HG02938 (cell line): ENCODE results near the gene MEIOB.
"Not testable (repeated sequence)": the region's sequence is repeated elsewhere in the genome, so short reads cannot be mapped to it uniquely, and the experiment has no call there.

ENCODE experiments used
- ATAC-seq: cut with Tn5 transposase; IDR thresholded peaks from one replicate; pipeline ENCODE4 v1.9.1; 2021; ENCODE audit warnings: mild to moderate bottlenecking, moderate library complexity; ENCODE audit not compliant: unreplicated experiment

MEIOB gene, protein sequence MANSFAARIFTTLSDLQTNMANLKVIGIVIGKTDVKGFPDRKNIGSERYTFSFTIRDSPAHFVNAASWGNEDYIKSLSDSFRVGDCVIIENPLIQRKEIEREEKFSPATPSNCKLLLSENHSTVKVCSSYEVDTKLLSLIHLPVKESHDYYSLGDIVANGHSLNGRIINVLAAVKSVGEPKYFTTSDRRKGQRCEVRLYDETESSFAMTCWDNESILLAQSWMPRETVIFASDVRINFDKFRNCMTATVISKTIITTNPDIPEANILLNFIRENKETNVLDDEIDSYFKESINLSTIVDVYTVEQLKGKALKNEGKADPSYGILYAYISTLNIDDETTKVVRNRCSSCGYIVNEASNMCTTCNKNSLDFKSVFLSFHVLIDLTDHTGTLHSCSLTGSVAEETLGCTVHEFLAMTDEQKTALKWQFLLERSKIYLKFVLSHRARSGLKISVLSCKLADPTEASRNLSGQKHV

DNA sequence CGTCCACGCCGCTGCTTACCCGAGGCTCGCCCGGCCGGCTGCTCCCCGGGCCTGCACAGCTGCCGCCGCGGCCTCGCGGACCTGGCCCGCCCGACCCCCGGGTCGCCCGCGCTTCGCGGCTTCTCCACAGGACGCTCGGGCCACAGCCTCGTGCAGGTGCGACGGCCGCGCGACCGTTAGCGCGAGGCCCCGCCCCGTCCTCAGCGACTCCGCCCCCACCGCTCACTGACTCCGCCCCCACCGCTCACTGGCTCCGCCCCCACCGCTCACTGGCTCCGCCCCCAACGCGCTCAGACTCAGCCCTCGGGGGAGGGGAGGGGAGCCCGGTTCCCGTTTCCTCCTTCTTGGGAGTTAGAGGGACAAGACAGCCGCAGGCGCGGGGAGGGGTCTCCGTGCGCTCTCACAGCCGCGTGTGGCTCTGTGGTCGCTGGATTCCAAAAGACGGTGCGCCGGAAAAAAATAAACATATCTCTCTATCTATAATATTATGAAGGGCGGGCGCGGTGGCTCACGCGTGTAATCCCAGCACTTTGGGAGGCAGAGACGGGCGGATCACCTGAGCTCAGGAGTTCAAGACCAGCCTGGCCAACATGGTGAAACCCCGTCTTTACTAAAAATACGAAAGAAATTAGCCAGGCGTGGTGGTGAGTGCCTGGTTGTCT lies at the start of gene MEIOB:
MEIOB (minus strand) TSS at position 191 of the 662 bp plus-strand sequence. CDS start 3,989 bp downstream, outside the sequence.
- no peak for ATAC-seq

DNA sequence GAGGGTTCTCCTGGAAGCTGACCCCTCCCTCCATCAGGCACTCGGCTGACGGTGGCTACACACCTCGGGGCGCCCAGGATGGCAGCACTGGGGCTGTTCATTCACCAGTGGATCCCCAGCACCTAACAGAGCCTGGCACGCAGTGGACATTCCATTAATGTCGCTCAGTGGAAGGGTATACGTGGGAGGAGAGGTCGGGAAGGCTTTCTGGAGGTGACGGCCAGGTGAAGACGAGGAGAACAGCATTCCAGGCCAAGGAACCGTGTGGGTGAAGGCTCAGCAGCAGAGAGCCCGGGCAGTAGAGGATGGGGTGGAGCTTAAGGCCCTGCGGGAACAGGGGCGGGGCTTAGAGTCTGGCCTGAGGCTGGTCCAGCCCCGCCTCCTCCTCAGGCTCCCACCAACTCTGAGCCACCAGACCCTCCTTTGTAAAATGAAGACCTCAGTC lies 48.8 kb upstream of the MEIOB start:
- ATAC-seq = no peak

DNA sequence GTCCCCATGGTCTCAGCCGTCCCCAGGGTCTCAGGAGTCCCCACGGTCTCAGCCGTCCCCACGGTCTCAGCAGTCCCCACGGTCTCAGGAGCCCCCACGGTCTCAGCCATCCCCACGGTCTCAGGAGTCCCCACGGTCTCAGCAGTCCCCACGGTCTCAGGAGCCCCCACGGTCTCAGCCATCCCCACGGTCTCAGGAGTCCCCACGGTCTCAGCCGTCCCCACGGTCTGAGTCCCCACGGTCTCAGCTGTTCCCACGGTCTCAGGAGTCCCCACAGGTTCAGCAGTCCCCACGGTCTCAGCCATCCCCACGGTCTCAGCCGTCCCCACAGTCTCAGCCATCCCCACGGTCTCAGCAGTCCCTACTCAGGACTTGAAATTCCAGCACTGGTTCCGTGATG lies 48.2 kb upstream of the MEIOB start:
- ATAC-seq = not testable (repeated sequence)

DNA sequence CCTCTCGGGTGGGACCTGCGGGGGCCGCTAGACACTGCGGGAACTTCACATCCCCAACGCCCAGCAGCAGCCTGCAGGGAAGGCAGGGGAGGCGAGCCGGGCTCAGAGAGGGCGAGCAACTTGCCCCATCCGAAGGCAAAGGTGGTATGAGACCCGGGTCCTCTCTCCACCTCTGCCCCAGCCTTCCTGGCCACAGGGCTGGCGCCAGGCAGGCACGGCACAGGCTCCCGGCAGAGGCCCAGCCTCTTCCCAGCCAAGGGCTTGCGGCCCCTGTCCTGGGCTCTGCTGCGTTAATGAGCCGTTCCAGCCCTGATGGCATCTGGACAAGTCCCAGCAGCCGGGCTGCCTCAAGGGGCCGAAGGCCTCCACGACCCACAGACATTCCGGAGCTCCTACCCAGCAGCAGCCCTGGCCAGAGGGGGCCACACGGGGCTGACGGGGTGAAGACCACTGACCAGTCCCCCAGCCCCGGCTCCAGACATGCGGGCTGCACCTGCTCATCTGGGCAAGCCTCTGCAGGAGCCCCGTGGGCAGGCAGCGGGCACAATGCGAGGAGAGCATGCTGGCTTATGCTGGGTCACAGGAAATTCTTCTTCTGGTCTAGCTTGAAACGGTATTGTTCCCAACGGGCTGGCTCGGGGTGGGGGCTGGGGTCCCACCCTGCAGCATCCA lies 47.5 kb upstream of the MEIOB start:
- ATAC-seq = no peak

DNA sequence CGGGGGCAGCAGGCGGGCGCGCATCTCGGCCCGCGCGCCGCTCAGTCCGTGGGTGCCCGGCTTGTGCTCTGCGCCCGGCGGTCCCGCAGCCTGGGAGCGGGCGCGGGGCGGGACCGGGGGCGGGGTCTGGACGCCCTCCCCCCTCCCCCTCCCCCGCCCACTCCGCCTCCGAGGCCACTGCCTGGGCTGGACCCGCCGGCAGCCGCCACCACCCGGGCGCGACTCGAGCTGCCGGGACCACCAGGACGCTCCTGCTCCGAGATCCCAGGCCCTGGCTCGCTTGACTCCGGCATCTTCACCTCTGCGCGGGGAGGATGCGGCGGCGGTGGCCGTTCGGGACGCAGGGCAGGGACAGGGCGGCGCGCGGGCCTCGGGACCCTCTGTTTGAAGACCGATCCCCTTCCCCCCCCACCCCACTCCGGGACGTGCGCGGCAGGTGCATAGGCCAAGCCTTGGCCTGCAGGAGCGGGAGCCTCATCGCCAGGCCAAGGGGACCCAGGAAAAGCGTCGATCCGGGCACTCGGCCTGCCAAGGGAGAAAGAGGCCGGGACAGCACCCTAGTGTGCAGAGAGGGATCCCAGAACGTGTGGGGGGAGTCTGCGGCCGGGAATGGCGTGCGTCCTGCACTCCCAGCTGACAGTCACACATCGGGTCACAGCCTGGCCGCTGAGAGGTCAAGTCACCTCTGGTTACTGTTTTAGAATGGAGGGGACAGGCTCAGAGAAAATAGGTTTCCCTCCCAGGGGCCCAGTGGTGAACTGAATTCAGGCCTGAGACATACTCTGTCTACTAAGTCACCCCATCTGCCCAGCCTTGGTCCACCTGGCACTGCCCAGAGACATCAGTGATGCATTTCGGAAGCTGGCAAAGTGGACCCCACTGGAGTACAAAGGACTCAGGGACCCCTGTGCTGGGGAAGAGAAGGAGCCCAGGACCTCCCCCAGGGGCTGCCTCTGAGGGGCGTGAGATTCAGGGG lies 46.7 kb upstream of the MEIOB start, which contains the start of gene HS3ST6:
HS3ST6 (minus strand) TSS at position 65 of the 976 bp plus-strand sequence. CDS start 92 bp downstream, outside the sequence.
- no peak for ATAC-seq

DNA sequence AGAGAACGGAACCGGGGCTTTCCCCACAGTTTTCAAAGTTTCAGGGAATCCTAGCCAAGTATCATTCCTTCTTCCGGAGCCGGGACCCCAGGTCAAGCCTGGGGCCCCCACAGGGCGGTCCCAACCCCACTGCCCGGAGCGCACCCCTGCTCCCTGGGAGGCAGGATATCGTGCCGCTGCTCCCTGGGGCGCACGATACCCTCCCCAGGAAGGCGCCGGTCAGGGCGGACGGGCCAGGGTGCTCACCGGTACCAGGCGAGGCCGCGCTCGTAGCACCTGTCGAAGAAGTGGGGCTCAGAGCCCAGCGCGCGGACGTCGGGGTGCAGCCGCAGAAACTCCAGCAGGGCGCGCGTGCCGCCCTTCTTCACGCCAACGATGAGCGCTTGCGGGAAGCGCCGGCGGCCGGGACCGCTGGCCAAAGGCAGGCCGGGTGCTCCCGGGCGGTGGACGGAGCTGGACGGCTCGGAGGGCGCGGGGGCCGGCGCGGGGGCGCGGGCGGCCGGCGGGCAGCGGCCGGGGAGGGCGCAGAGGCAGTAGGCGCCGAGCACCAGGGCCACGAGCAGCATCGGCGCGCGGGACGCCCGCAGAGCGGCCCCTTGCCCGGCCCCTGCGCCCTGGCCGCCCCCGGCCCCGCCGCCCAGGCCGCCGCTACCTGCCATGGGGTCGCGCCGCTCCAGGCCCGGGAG lies 45.8 kb upstream of the MEIOB start:
- no peak for ATAC-seq

DNA sequence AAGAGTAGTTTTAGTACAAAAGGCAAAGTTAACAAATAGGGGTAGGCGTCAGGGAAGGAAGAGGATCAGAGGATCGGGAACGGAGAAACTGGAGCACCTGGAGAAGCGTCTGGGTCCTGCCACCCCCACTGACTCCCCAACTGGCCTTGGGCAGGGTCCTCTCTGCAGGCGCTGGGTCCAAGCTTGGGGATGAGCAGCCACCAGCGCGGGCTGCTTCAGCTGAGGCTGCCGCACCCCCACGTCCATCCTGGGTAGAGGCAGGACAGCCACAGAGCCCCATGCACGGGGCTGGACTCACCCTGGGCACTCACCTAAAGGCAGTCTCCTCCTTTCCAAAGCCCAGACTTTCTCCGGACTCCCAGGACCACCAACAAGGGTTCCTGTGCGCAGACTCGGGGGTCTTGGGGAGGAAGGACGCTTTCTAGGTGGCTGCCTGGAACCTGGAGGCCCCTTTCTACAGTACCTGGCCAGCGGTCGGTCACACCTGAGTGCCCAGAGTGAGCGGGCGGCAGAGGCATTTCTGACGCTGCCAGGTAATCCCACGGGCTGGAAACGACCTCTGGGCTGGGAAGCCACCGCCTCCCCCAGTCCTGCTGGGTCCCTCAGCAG lies 45.2 kb upstream of the MEIOB start:
- no peak for ATAC-seq

DNA sequence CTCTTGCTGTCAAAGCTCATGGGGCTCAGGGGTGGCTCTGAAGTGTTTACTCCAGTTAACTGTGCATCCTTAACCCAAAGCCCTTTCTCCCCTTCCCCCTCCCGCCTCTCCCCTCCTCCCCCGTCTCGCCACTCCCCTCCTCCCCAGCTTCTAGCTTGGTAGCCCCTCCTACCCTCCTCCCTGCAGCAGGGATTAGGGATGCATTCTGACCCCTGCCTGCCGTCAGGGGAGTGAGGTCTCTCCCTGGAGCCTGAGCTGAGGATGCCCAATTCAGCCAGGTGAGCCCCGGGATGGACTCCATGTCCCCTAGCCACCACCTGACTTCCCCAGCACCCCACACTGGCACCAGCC lies 44.7 kb upstream of the MEIOB start:
- no peak for ATAC-seq

DNA sequence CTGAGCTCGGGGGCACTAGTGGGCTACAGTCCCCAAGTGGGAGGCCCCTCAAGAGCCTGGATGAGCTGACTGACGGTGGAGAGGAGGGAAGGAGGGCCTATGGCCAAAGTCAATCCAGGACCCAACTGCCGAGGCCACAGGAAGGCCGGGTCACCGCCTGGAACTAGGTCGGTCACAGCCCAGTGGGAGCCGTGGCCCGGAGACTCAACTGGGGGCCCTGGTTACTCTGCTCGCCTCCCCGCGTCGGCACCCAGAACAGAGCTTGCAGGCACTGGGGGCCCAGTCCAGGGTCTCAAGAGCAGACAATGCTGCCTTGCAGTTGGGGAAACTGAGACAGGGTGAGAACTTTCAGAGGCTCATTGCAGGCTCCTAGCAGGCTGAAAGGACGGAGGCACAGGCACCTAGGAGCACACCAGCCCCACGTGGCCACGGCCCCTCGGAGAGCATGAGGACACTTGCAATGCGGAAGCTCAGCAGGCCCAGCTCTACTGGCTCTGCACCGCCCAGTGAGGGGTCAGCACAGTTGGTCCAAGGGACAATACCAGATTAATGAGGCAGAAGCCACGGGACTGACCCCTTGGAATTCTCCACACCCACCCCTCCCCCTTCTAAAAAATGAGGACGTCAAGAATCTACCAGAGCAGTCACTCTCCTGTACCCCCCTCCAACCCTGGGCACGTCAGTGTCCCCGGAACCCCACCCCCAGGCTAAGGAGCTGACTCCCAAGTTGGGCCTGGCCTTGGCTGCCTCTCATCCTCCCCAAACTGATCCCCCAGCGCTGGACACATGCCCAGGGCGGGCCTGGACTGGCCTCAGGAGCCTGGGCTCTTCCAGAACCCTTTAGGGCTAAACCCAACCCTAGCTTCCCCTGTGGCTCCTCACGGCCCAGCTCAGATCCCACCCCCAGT lies 44.0 kb upstream of the MEIOB start:
- ATAC-seq = no peak

DNA sequence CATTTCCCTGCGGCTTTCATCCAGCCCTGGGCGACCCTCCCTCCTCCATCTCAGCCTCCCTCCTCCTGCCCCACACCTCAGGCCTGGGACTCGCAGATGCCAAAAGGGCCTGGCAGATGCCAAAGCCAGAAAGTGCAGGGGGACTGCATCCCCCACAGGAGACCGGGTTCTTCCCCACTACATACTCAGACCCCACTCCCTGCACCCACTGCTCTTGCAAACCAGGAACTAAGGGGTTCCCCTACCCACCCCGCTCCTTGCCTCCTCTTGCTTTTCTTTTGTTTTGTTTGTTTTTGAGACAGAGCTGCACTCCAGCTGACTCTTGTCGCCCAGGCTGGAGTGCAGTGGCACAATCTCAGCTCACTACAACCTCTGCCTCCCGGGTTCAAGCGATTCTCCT lies 43.0 kb upstream of the MEIOB start:
- no peak for ATAC-seq

DNA sequence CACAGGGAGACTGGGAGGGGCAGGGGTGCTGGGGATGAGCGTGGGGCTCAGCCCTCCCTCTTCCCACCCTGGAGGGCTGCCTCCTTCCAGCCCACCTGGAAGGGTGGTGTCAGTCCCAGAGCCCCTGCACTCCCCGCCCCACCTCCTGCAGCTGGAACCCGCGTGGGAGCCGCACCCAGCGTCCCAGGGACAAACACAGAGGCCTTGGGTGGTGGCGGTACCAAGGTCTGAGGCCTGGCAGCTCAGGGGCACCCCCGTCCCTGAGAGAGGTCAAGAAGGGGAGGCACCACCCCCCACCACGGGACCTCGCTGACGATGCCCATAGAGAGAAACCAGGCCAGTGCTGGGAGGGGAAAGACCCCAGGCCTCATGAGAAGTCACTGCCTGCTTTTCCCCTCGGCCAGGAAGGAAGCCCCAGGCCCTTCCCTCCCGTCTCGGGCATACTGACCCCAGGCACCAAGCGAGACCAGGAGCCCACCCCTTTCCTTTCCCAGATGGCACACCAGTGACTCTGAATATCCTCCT lies 42.2 kb upstream of the MEIOB start:
- no peak for ATAC-seq

DNA sequence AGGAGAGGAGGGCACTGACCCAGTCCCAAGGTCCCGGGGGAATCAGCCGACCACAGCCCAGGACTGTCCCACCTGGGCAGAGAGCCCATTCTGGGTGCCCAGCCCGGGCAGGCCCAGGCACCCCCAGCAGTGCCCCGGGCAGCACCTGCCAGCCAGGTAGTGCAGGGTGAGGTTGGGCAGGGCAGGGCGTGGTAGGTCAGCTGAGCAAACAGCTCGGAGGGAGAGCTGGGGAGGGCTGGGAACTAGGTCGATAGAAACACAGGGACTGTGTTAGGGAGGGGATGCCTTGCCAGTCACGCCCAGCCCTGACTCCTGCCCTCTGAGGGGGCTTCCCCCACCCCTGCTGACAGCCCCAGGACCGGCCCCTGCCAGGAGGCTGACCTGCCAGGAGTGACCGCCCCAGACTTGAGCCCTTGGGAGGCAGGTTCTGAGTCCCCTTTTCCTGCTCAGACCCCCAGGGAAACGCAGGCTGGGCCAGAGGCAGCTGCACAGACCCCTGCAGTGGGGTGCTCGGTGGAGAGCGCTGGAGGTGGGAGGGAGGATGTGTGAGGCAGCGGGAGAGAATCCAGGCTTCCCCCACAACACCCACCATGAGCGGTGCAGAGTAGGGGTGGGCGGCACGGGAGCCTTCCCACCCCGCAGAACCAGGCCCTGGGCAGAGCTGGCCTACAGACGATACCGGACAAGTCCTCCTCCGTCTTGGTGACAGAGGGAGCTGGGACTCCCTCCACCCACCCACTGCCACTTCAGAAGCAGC lies 41.5 kb upstream of the MEIOB start:
- no peak for ATAC-seq

DNA sequence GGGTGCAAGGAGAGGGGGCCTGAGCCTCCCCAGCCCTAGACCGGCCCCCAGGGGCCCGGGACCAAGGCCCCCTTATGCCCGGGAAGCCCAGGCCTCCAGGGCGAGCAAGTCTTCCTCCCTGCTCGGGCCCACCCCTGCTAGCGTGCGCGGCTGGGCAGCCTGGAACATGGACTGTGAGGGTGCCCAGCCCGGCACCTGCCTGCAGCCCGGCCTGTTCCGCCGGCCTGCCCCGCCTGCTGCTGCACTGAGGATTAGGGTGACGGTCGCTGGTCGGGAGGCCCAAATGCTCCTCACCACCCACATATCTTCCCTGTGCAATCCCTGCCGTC lies 40.2 kb upstream of the MEIOB start:
- no peak for ATAC-seq

DNA sequence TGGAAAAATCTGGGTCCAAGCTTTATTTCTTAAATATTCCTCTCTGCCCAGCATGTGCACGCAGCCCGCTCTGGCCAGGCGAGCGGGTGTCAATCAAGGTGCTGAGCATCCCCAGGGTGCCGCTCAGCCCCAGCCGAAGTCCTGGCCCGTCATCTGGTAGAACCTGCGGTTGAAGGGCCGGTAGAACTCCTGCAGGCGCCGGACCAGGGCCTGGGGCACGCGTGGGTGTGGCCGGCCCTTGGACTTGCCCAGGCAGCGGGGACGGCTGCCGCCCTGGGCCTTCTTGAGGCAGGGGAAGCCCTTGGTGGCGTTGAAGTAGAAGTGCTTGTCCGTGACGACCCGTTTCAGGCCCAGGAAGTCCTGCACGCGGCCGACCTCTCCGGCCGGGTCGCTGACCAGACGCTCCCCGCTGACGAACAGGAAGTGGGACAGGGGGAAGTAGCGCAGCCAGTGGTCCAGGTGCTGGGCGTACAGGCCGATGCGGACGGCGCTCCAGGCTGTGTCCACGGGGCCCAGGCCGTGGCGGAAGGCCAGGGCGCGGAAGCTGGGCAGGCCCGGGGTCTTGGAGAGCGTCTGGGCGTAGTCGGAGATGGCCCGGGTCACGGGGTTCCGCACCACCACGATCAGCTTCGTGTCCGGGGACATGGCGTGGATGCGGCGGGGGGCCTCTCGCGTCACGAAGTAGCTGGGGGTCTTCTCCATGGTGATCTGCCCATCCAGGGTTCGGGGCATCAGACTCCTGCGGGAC lies 39.7 kb upstream of the MEIOB start:
- ATAC-seq = no peak

DNA sequence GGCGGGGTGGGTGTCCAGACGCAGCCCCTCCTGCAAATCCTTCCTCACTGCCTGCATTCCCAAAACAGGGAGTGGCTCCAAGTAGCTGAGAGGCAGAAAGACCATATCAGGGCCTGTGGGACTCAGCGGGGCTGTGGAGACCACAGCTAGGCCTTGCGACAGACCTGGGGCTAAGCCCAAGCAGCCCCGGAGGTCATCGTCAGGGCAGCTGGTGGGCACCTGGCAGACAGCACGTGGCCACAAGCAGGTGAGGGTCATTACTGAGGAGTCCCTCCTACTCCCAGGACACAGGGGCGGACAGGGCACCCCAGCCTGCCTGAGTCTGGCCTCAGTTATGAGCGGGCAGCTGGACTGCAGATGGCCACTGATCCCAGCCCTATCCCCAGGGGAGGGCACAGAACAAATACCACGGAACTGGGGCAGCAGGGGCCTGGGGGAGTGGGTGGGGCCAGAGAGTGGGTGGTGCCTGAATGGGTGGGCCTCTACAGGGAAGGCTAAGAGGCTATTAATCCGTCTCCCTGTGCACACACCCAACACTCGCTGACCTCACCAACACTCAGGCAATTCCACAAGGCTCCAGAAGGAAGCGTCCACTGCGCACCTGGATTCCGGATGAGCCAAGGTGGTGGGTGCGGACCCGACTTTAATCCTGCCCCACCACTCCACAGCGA lies 37.7 kb upstream of the MEIOB start:
- ATAC-seq = no peak

DNA sequence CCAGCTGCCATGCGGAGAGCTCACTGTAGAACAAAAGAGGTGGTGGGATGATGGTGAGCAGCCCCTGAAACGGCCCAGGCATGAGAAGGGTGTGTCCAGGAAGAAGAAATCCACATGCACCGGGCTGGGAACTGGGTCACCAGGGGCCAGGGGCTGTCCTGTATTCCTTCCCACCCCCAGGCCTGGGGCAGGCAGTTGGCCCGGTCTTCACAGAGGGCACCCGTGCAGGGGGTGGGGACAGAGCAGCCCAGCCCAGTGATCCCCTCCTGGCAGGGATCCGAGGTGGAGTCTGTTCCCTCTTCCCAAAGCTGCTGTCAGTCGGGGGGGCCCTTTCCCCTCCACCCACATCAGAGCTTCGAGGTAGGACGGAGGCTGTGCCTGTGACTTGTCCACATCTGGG lies 37.0 kb upstream of the MEIOB start:
- no peak for ATAC-seq
